GM23338 (cell line): Measurements from ENCODE around the gene NEU2.

ENCODE experiments used
- CTCF ChIP-seq, 2 experiments: fragments of 200-600 bp in 1 of 2; sonication (generic) in 1 of 2; conservative IDR thresholded peaks; 2 replicates each; pipeline versions ENCODE4 v1.5.1 to v1.6.1; 2016 to 2017; ENCODE audit warnings: antibody characterized with exemption in 2 of 2, low read depth in 2 of 2, mild to moderate bottlenecking in 2 of 2, moderate library complexity in 1 of 2
- EZH2 ChIP-seq: fragments of 200-600 bp; sonication (generic); IDR thresholded peaks from one replicate; pipeline ENCODE4 v1.8.0; 2017; ENCODE audit warnings: antibody characterized with exemption, mild to moderate bottlenecking, low read depth; ENCODE audit not compliant: unreplicated experiment
- POLR2AphosphoS5 ChIP-seq: IDR thresholded peaks from 2 replicates; pipeline ENCODE4 v1.6.1; 2016; ENCODE audit warnings: antibody characterized with exemption, low read depth
- REST ChIP-seq: IDR thresholded peaks from one replicate; pipeline ENCODE4 v1.6.1; 2018; ENCODE audit warnings: antibody characterized with exemption; ENCODE audit not compliant: unreplicated experiment
- STAT1 ChIP-seq: IDR thresholded peaks from one replicate; pipeline ENCODE4 v1.6.1; 2016; ENCODE audit warnings: antibody characterized with exemption; ENCODE audit not compliant: unreplicated experiment
- ZNF331 ChIP-seq: fragments of 250-450 bp; sonication (Bioruptor Pico); IDR thresholded peaks from 2 replicates; pipeline ENCODE4 v1.5.0; 2020; ENCODE audit warnings: low read depth, mild to moderate bottlenecking, moderate library complexity

GRCh38 chr2:233079953-233080835 is 47.7 kb downstream of the NEU2 start:
- TF ChIP-seq EZH2 = no peak
- TF ChIP-seq POLR2AphosphoS5 = no peak
- no peak for TF ChIP-seq CTCF (conservative IDR thresholded peaks at IDR 0.05; ENCODE audit: low read depth in 2 of 2)
- TF ChIP-seq REST = no peak
- no peak for TF ChIP-seq ZNF331 (CRISPR knock-in tag)
- TF ChIP-seq STAT1 = no peak
